Neuronal stem cell (in vitro differentiated cells): Measurements from ENCODE around the gene C10orf53. TPM values are rescaled to one million over a fixed set of nuclear protein-coding genes. Genes with fewer than 3 reads are reported as not detected.

ENCODE experiments used
- DNase-seq: peaks from one replicate; pipeline ENCODE4 v3.0.0-alpha.2; 2013; ENCODE audit warnings: low spot score
- H2AFZ ChIP-seq: one replicate; pipeline ENCODE4 v1.6.1; 2013; ENCODE audit warnings: mild to moderate bottlenecking, low read length, inconsistent platforms
- H2AK5ac ChIP-seq: 2 replicates; pipeline ENCODE4 v1.6.1; 2013; ENCODE audit warnings: low read depth, mild to moderate bottlenecking, inconsistent platforms, low read length, moderate library complexity, mixed read lengths
- H2BK120ac ChIP-seq: 2 replicates; pipeline ENCODE4 v1.6.1; 2013; ENCODE audit warnings: low read depth, mild to moderate bottlenecking, inconsistent platforms, low read length, moderate library complexity, mixed read lengths
- H2BK12ac ChIP-seq: one replicate; pipeline ENCODE4 v1.6.1; 2013; ENCODE audit warnings: low read length, inconsistent platforms
- H2BK15ac ChIP-seq: 2 replicates; pipeline ENCODE4 v1.6.1; 2013; ENCODE audit warnings: mild to moderate bottlenecking, low read length, inconsistent platforms, mixed read lengths
- H2BK5ac ChIP-seq: one replicate; pipeline ENCODE4 v1.6.1; 2013; ENCODE audit warnings: inconsistent platforms, mild to moderate bottlenecking, low read length, moderate library complexity
- H3K14ac ChIP-seq: one replicate; pipeline ENCODE4 v1.6.1; 2013; ENCODE audit warnings: low read length, inconsistent platforms
- H3K18ac ChIP-seq: 2 replicates; pipeline ENCODE4 v1.6.1; 2013; ENCODE audit warnings: low read length, inconsistent platforms
- H3K23ac ChIP-seq: 2 replicates; pipeline ENCODE4 v1.6.1; 2013; ENCODE audit warnings: low read depth, mild to moderate bottlenecking, mixed read lengths, low read length, inconsistent platforms; ENCODE audit not compliant: poor library complexity
- H3K27ac ChIP-seq: replicated peaks from 3 replicates; pipeline ENCODE4 v1.5.1; 2013; ENCODE audit warnings: low read length, inconsistent platforms
- H3K27me3 ChIP-seq, 3 experiments: 2 replicates each; pipeline ENCODE4 v1.6.1; 2013; ENCODE audit warnings: low read length in 3 of 3, mild to moderate bottlenecking in 2 of 3, inconsistent platforms in 1 of 3, low read depth in 1 of 3, mixed read lengths in 1 of 3, moderate library complexity in 1 of 3; ENCODE audit not compliant: control insufficient read depth in 3 of 3, insufficient read depth in 3 of 3
- H3K36me3 ChIP-seq, 2 donors: replicated peaks in 1 of 2; 2 replicates each; pipeline ENCODE4 v1.6.1; 2013; ENCODE audit warnings: low read length in 2 of 2; ENCODE audit not compliant: control insufficient read depth in 2 of 2, insufficient read depth in 2 of 2
- H3K4ac ChIP-seq: 2 replicates; pipeline ENCODE4 v1.6.1; 2013; ENCODE audit warnings: inconsistent platforms, mild to moderate bottlenecking, low read length, moderate library complexity
- H3K4me1 ChIP-seq, 2 donors: 1 replicate in 1 of 2; 2 replicates in 1 of 2; pipeline ENCODE4 v1.6.1; 2013; ENCODE audit warnings: low read length in 2 of 2, low read depth in 1 of 2; ENCODE audit not compliant: control insufficient read depth in 2 of 2, insufficient read depth in 1 of 2
- H3K4me2 ChIP-seq: one replicate; pipeline ENCODE4 v1.6.1; 2013; ENCODE audit warnings: mild to moderate bottlenecking, low read length, inconsistent platforms; ENCODE audit not compliant: insufficient read depth, poor library complexity, severe bottlenecking
- H3K4me3 ChIP-seq, 2 donors: 2 replicates each; pipeline ENCODE4 v1.5.1; 2013; ENCODE audit warnings: low read length in 2 of 2, mild to moderate bottlenecking in 2 of 2, inconsistent platforms in 1 of 2, moderate library complexity in 1 of 2
- H3K79me1 ChIP-seq: one replicate; pipeline ENCODE4 v1.6.1; 2013; ENCODE audit warnings: low read depth, mild to moderate bottlenecking, inconsistent platforms, low read length, moderate library complexity
- H3K9ac ChIP-seq: one replicate; pipeline ENCODE4 v1.6.1; 2013; ENCODE audit warnings: mild to moderate bottlenecking, low read depth, low read length, inconsistent platforms; ENCODE audit not compliant: poor library complexity
- H3K9me3 ChIP-seq, 2 donors: replicated peaks in 1 of 2; 2 replicates each; pipeline versions ENCODE3 to v1.6.1; 2013; ENCODE audit warnings: low read length in 2 of 2, mild to moderate bottlenecking in 2 of 2, inconsistent platforms in 1 of 2, low read depth in 1 of 2, mixed read lengths in 1 of 2, moderate library complexity in 1 of 2; ENCODE audit not compliant: control insufficient read depth in 2 of 2, insufficient read depth in 1 of 2
- H4K8ac ChIP-seq: one replicate; pipeline ENCODE4 v1.6.1; 2013; ENCODE audit warnings: low read depth, mild to moderate bottlenecking, inconsistent platforms, low read length, moderate library complexity
- H4K91ac ChIP-seq: one replicate; pipeline ENCODE4 v1.6.1; 2013; ENCODE audit warnings: low read length, low read depth, mild to moderate bottlenecking, inconsistent platforms; ENCODE audit not compliant: poor library complexity
- WGBS, 2 donors: extraction: QIAGEN DNeasy Blood & Tissue Kit; methylation state at CpG; one replicate each; pipeline ENCODE4 v1.1.7; 2013; ENCODE audit warnings: missing lambda C conversion rate in 2 of 2, mixed read lengths in 1 of 2; ENCODE audit not compliant: insufficient read length in 2 of 2, insufficient replicate concordance in 1 of 2; ENCODE audit errors: extremely low coverage in 2 of 2; 5-methylcytosine and 5-hydroxymethylcytosine counted together
- polyA plus RNA-seq, 2 experiments: library from polyadenylated mRNA; stranded (reverse); fragments of 200-250 nt; gene quantifications; one replicate each; pipeline ENCODE4 v1.2.3, GENCODE V29; 2013

The C10orf53 gene, protein sequence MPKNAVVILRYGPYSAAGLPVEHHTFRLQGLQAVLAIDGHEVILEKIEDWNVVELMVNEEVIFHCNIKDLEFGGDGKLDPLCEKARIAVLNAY
- 0.08 TPM for polyA plus RNA-seq (2013, experiment 1 of 2)
- 0.06 TPM for polyA plus RNA-seq (2013, experiment 2 of 2)

DNA sequence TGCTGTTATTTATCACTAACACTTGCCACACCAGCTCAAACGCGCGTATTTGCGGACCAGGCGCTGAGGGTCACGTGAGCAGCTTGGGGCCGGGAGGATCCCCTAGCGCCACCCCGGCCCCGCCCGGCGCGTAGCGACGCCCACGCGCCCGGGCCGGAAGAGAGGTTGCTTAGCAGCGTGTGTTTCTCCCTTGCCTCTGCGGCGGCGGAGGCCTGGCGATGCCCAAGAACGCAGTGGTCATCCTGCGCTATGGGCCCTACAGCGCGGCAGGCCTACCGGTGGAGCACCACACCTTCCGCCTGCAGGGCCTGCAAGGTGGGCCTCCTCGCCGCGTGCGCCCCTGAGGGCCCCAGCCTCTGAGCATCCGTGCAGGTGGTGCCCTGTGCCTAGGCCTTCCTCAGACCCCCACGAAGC, at the start of gene C10orf53:
TSS of gene C10orf53 (plus strand) at position 172 of the 414 bp plus-strand sequence. CDS start at position 219, 47 bp downstream.
- Histone ChIP-seq H2AFZ (peak within 1 kb of the TSS; percentile 97), H3K4me3 (peak within 1 kb of the TSS; percentile 51 to 75), H3K79me1 (no peaks in the 10 kb centered on the region), H4K91ac (no peak within 1 kb of the TSS), H3K4me1 (peaks cover 0 to 2% of the 10 kb centered on the region in 2 donors), H3K9me3 (peaks cover 0 to 3% of the 10 kb centered on the region in 2 donors), H3K4me2 (peak within 1 kb of the TSS; percentile 83), H4K8ac (peak within 1 kb of the TSS; percentile 95), H3K9ac (peak within 1 kb of the TSS; percentile 66), H2BK5ac (no peak within 1 kb of the TSS), H2AK5ac (no peak within 1 kb of the TSS), H3K27ac (no peak within 1 kb of the TSS), H3K18ac (peak within 1 kb of the TSS; percentile 81), H2BK15ac (no peak within 1 kb of the TSS), H2BK120ac (no peak within 1 kb of the TSS), H3K27me3 (peaks cover 0 to 21% (median 6%) of the 10 kb centered on the region in 3 experiments), H3K4ac (no peak within 1 kb of the TSS), H3K14ac (no peak within 1 kb of the TSS), H3K23ac (no peak within 1 kb of the TSS), H2BK12ac (peak within 1 kb of the TSS; percentile 46), H3K36me3 (no peaks in the 10 kb centered on the region)
- DNase-seq = peak; percentile 77
- no CpG with 5 or more reads among the region's 36 CpGs for WGBS, 2 donors

DNA sequence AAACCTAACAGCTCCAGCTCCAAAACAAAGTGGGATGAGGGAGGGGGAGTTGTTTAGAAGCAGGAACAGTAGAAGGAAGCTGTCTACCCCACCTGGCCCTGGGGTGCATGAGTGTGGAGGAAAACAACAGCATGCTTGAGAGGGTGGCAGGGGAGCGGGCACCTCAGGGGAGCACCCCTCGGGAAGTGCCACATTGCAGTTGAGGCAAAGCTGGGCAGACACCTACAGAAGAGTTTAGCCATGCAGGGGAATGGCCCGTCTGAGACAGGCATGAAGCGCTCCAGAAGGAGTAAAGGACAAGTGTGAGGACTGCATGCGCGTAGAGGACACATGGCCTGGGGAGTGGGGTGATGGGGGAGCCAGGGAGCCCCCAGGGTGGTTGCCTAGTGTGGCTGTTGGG, 47.5 kb upstream of the C10orf53 start:
- H2BK12ac ChIP-seq = no peak overlapping the region
- no peak overlapping the region for H3K27ac ChIP-seq
- no peak overlapping the region for H4K8ac ChIP-seq
- H2BK5ac ChIP-seq = no peak overlapping the region
- peaks cover 0 to 55% (median 0%) of the 10 kb centered on the region in 3 experiments for H3K27me3 ChIP-seq
- no CpG with 5 or more reads among the region's 6 CpGs for WGBS, 2 donors
- no peak overlapping the region for H2AFZ ChIP-seq
- no peak overlapping the region for H3K9ac ChIP-seq
- no peak overlapping the region for H2BK120ac ChIP-seq
- no peak overlapping the region for H3K4ac ChIP-seq
- no peak overlapping the region for H3K18ac ChIP-seq
- no peak overlapping the region for H3K14ac ChIP-seq
- H3K4me3 ChIP-seq = no peak overlapping the region
- no peak overlapping the region for H4K91ac ChIP-seq
- H3K79me1 ChIP-seq = no peaks in the 10 kb centered on the region
- H2BK15ac ChIP-seq = no peak overlapping the region
- no peaks in the 10 kb centered on the region for H3K9me3 ChIP-seq
- no peak overlapping the region for H3K4me2 ChIP-seq
- DNase-seq = no peak
- H3K36me3 ChIP-seq = no peaks in the 10 kb centered on the region
- no peak overlapping the region for H3K23ac ChIP-seq
- H3K4me1 ChIP-seq = no peaks in the 10 kb centered on the region
- H2AK5ac ChIP-seq = peak overlapping the region; percentile 24

DNA sequence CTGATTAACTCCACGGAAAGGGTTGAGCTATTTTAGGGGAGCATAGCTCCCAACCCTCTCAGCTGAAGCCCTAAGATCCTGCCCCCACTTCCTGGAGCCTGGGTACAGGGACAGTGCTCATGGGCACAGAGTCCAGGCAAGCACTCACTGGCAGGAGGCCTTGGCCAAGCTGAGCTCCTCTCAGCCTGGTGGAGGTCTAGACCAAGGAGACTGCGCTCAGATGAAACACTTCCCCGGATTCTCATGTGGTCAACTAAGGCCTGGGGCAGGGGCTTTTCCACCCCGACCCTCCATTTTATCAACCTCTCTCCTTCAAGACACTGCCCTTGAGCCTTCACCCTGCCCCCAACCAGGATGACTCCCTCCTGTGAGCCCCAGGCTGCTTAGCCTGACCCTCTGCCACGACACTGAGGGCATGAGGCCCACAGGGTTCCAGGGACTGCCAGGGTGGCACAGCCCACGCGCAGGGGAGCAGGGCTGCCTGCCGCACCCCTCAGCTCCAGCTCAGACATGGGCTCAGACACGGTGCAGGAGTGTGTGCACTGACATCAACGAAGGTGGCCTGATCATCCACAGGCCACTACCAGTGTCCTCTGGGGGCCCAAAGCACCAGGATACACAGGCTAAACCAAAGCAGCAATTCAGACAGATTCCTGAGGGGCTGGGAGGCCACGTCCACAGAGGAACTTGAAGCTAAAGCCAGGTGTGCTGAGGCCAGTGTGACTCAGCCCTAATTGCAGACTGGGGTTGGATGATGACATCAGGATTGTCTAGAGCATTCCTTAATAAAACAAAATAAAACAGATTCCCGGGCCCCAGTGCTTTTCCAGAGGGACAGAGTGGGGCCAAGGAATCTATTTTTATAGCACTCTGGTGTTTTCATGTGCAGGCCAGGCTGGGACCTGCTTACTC, 46.8 kb upstream of the C10orf53 start:
- Histone ChIP-seq H3K9me3 (no peaks in the 10 kb centered on the region), H3K9ac (peak overlapping the region; percentile 17), H3K79me1 (no peaks in the 10 kb centered on the region), H3K4me1 (no peaks in the 10 kb centered on the region), H3K27ac (no peak overlapping the region), H2BK5ac (no peak overlapping the region), H3K27me3 (peaks cover 0 to 59% (median 0%) of the 10 kb centered on the region in 3 experiments), H3K4me2 (no peak overlapping the region), H2AK5ac (no peak overlapping the region), H3K23ac (peak overlapping the region; percentile 76), H3K18ac (no peak overlapping the region), H3K36me3 (no peaks in the 10 kb centered on the region), H4K8ac (no peak overlapping the region), H2AFZ (no peak overlapping the region), H3K4me3 (no peak overlapping the region), H3K14ac (no peak overlapping the region), H2BK120ac (no peak overlapping the region), H3K4ac (no peak overlapping the region), H2BK15ac (no peak overlapping the region), H4K91ac (no peak overlapping the region), H2BK12ac (no peak overlapping the region)
- no CpG with 5 or more reads among the region's 12 CpGs for WGBS, 2 donors
- DNase-seq = no peak
